GM21390 (cell line): ENCODE results near the gene PRMT5.
A peak's percentile ranks its signal among the peaks of the same experiment; 100 is the strongest.
"Not testable (repeated sequence)": the region's sequence is repeated elsewhere in the genome, so short reads cannot be mapped to it uniquely, and the experiment has no call there.

Experiments
- ATAC-seq: cut with Tn5 transposase; IDR thresholded peaks from one replicate; pipeline ENCODE4 v1.9.1; 2021; ENCODE audit not compliant: unreplicated experiment

The PRMT5 gene

DNA sequence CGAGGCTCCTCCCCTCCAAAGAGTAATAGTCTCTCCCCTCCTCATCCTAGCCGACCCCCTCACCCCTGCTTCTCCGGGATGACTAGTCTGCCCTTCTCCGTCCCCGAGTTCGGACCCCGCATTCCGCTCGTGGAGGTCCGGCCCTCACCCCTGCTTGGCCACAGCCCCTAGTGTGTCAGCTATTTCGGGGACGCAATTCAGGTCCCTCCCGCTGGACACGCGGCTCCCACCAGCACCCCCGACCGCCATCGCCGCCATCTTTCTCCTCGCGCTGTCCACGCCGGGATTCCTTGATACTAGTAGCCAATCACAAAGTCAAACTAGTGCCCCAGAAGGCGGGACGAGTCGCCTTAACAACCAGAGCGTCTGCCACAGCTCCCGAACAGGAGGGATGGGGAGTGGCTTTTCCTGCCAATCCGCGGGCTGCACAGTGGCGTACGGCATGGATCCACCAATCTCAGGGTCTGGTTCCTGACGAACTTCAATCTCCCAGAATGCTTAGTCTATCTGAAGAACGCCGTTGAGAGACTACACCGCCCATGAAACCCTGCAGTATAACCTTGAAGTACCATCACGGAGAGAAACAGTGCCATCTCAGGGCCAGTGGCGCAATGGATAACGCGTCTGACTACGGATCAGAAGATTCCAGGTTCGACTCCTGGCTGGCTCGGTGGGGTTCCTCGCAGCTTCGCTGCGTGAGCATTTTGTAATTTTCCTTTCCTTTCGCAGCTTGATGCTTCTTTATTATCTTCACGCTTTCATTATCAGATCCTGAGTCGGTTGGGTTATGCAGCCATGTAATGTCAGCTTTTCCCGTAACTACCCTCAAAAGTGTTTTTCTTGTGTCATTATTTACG, at the start of gene PRMT5:
PRMT5 (minus strand) TSS at position 273 of the 857 bp plus-strand sequence; CDS start at position 258, 15 bp downstream.
- ATAC-seq, result peak; percentile 89

DNA sequence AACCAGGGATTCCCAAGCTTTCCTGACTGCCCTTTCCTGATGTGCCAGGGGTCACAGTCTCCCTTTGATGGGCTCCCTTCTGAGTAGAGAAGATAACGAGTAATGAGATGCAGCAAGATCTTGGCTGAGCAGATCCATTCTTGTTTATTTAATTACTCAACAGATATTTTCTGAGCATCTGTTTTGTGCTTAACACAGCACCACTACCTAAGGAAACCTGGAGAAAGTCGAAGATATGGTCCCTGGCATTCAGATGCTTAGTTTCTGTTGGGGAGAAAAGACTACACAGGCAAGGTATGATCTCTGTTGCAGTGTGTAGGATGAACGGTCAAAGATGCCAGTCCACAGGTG, 49.3 kb upstream of the PRMT5 start:
- ATAC-seq, result no peak

DNA sequence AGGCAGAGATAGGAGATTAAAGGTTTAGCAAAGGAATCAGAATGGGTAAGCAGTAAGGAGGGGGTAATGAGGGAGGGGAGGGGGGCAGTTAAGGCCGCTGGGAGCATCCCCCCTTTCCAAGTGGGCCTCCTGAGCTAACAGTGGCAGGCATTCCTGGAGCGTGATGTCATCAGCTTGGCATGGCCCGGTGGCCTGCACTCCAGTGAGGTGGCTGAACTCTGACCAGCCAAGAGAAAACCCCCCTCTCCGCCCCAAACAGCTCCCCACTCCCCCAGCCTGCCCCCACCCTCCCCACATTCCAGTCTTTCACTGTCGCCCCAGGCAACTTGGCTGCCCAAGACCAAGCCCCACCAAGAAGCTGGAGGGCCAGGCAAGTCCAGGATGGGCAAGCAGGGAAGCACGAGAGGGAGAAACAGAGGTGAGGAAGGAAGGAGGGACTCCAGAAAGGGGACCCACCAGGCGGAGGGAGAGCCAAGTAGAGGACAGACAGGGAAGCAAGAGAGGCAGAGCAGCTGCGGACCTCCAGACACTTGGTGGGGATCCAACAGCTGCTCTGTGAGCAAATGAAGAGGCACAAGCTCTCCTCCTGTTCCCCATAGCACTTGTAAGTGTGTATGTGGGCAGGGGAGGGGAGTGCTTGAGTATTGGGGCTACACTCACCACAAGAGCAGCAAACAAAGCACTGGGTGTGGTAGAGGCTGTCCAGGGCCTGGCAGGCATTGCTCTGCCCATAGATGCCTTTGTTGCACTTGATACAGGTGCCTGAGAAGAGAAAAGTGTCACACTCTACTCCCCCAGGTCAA, 48.7 kb upstream of the PRMT5 start:
- ATAC-seq, result no peak

- no peak for ATAC-seq
Measured at GRCh38 chr14:22977434-22977683, 48.2 kb upstream of the PRMT5 start.

DNA sequence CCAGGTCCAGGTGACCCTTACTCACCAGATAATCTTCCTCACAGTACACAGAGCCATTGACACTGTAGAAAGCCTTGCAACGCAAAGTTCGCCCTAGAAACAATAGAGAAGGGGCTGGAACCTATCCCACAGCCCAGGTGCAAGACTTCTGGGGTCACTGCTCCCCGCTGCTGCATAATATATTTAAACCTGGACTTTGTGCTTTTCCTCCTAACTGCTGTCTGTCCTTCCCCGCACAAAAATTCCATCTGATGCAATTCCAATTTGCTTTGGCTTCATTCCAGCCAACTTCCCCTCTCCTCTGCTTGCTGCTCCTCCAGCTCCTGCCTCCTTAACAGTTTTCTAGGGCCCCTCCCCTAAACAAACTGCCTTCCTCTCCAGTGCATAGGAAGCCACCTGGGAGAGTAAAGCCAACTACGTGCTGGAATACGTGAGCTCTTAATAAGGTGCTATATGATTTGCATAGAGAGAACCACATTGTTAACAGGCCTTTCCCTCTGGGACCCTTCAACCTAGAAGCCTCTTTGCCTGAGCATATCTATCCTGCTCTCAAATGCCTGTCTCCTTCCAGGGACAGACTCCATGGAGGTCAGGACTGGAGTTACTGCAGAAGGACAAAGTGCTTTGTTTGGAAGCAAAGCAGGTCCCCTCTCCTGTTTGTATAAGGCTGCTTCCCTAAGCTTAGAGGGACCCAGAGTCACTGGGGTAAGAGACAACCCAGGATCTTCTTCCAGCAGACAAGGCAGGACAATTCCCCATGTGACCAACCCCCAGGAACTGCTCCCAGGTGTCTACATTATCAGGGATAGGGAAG, 47.7 kb upstream of the PRMT5 start:
- ATAC-seq, result no peak

GRCh38 chr14:22974530-22975313, 45.5 kb upstream of the PRMT5 start:
- ATAC-seq, result no peak

DNA sequence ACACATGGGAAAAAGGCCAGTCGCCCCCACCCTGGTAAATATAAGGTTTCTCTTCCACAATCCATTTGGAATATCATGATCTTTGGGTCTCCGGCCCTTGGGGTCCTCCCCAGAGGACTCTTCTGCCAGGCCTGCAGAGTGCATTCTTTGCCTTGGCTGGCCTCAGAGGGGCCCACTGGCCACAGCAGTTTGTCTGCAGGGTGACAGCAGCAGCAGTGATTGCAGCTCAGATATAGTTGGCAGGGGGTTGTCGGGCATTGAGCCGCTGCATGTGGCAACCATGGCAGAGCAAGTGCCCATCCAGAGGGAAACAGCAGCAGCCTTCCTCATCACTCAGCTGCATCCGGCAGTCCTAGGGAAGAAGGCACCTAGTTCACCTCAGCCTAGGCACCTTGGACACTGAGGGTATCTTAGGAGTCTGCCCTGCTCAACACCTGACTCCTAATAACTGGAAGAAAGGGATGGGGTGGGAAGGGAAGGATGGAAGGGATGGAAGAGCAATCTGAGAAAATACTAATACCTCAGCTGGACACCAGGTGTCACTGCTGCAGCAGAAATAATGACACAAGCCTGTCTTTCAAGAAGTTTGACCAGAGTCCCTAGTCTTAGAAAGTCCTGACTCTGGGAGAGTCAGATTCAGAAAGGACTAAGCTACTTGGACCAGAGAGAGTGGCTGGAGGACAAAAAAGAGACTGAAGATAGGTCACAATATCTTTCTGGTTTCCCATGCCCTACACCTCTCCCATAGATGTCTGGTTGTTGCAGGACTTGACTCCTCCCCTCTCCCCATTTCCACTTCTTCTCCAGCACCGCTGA, 44.2 kb upstream of the PRMT5 start:
- no peak for ATAC-seq

- ATAC-seq, result no peak
Measured at GRCh38 chr14:22972313-22972930, 43.2 kb upstream of the PRMT5 start.

- ATAC-seq, result no peak
Measured at GRCh38 chr14:22971152-22971551, 42.0 kb upstream of the PRMT5 start.

- no peak for ATAC-seq
Measured at GRCh38 chr14:22966783-22967269, 37.6 kb upstream of the PRMT5 start.

- not testable (repeated sequence) for ATAC-seq
Measured at GRCh38 chr14:22965916-22966782, 37.0 kb upstream of the PRMT5 start.

DNA sequence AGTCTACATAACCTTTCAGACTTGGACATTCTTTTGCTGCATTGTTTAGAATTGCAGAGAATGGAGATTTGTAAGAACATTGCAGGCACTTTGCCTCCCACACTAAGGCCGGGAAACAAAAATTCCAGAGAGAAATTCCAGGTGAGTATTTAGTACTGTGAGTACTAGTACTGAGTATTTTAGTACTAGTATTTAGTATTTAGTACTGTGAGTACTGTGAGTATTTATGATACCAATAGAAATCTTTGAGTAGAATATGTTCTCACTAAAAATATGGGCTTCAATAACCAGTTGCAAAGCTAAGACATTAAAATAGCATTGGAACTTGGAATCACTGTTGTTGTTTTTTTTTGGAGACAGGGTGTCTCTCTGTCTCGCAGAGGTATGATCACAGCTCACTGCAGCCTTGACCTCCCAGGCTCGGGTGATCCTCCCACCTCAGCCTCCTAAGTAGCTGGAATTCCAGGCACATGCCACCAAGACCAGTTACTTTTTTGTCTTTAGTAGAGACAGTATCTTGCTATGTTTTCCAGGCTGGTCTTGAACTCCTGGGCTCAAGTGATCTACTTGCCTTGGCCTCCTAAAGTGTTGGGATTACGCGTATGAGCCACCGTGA, 33.0 kb upstream of the PRMT5 start:
- ATAC-seq, result no peak

- ATAC-seq, result no peak
Measured at GRCh38 chr14:22955702-22956569, 26.8 kb upstream of the PRMT5 start.

- no peak for ATAC-seq
Measured at GRCh38 chr14:22952418-22952817, 23.2 kb upstream of the PRMT5 start.

- not testable (repeated sequence) for ATAC-seq
Measured at GRCh38 chr14:22951795-22952194, 22.6 kb upstream of the PRMT5 start.

DNA sequence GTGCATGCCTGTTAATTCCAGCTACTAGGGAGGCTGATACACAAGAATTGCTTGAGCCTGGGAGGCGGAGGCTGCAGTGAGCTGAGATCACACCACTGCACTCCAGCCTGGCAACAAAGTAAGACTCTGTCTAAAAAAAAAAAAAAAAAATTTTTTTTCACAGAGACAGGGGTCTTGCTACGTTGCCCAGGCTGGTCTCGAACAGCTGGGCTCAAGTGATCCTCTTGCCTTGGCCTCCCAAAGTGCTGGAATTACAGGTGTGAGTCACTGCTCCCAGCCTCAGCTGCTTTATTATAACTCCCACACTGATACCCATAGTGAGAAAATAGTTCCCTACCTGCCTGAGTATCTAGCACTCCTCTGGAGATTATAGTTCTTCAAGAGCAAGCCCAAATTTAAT, 16.5 kb upstream of the PRMT5 start:
- ATAC-seq, result no peak

- ATAC-seq, result no peak
Measured at GRCh38 chr14:22939684-22940083, 10.5 kb upstream of the PRMT5 start.
